ENCODE measurements around the gene CCDC9. TPM values are rescaled to one million over a fixed set of nuclear protein-coding genes. Genes with fewer than 3 reads are reported as not detected.

CCDC9 gene
- total and polyA plus RNA-seq, 7 donors, result 13.2 to 42.8 (median 18.7) TPM

DNA sequence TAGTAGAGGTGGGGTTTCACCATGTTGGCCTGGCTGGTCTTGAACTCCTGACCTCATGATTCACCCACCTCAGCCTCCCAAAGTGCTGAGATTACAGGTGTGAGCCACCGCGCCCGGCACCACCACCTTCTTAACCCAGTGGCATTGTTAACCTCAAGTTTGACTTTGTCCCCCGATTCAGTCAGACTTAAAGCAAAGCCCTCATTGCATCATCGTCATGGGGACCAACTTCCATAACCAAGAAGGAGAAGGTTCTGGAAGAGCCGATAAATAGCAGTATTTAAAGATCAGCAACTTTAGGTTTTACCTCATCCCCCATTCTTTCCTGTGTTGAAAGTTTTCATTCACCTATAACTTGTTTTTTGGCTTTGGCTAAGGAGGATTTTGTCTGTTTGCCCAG lies 11.7 kb downstream of the CCDC9 start:
- H3K4me1 ChIP-seq, result peaks cover 0 to 10% (median 8%) of the 10 kb centered on the region in 4 donors
- TF ChIP-seq, protein P1, sequence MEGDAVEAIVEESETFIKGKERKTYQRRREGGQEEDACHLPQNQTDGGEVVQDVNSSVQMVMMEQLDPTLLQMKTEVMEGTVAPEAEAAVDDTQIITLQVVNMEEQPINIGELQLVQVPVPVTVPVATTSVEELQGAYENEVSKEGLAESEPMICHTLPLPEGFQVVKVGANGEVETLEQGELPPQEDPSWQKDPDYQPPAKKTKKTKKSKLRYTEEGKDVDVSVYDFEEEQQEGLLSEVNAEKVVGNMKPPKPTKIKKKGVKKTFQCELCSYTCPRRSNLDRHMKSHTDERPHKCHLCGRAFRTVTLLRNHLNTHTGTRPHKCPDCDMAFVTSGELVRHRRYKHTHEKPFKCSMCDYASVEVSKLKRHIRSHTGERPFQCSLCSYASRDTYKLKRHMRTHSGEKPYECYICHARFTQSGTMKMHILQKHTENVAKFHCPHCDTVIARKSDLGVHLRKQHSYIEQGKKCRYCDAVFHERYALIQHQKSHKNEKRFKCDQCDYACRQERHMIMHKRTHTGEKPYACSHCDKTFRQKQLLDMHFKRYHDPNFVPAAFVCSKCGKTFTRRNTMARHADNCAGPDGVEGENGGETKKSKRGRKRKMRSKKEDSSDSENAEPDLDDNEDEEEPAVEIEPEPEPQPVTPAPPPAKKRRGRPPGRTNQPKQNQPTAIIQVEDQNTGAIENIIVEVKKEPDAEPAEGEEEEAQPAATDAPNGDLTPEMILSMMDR (IDR thresholded peaks at IDR 0.05), result no peak
- TF ChIP-seq POLR2AphosphoS5 (IDR thresholded peaks at IDR 0.05), result no peak
- TF ChIP-seq POLR2A (IDR thresholded peaks at IDR 0.05), result no peak
- no peak for TF ChIP-seq EP300 (IDR thresholded peaks at IDR 0.05)
- no peak overlapping the region for H3K27ac ChIP-seq
- intact Hi-C loops (cut with DNase I), result no loop called here
- H3K9me3 ChIP-seq, result no peaks in the 10 kb centered on the region
- H3K27me3 ChIP-seq, result no peaks in the 10 kb centered on the region
- H3K36me3 ChIP-seq, result peaks cover 30 to 82% (median 56%) of the 10 kb centered on the region in 4 donors
- 88 to 91% methylated on average over 6 of the region's 6 CpGs for WGBS, 2 donors
- no peak overlapping the region for H3K4me3 ChIP-seq
- no peak for DNase-seq

- TF ChIP-seq, protein P1 (IDR thresholded peaks at IDR 0.05), result no peak
- TF ChIP-seq POLR2A (IDR thresholded peaks at IDR 0.05) (no peak), EP300 (IDR thresholded peaks at IDR 0.05) (no peak), POLR2AphosphoS5 (IDR thresholded peaks at IDR 0.05) (no peak)
- DNase-seq, result no peak
- Histone ChIP-seq H3K27ac (no peak overlapping the region), H3K4me1 (peaks cover 0 to 11% (median 10%) of the 10 kb centered on the region in 4 donors), H3K9me3 (no peaks in the 10 kb centered on the region), H3K36me3 (peaks cover 30 to 66% (median 44%) of the 10 kb centered on the region in 4 donors), H3K4me3 (no peak overlapping the region), H3K27me3 (no peaks in the 10 kb centered on the region)
- 89 to 95% methylated on average over 7 of the region's 7 CpGs for WGBS, 2 donors
- intact Hi-C loops (cut with DNase I), result no loop called here
Observed at GRCh38 chr19:47269596-47269995, 13.3 kb downstream of the CCDC9 start.

DNA sequence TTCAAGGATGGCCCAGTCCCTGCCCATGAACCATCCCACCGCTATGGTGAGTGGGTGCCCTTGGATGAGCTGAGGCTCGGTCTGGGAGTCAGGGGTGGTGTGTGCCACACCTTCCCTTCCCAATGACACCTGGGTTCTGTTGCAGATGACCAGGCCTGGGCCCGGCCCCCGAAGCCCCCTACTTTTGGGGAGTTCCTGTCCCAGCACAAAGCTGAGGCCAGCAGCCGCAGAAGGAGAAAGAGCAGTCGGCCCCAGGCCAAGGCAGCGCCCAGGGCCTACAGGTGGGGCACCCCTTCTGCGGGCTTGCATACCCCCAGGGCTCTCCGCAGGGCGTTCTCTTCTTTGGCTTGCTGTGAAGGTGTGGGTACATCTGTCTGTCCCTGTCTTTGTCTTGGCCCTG lies 14.1 kb downstream of the CCDC9 start:
- no peak for DNase-seq

DNA sequence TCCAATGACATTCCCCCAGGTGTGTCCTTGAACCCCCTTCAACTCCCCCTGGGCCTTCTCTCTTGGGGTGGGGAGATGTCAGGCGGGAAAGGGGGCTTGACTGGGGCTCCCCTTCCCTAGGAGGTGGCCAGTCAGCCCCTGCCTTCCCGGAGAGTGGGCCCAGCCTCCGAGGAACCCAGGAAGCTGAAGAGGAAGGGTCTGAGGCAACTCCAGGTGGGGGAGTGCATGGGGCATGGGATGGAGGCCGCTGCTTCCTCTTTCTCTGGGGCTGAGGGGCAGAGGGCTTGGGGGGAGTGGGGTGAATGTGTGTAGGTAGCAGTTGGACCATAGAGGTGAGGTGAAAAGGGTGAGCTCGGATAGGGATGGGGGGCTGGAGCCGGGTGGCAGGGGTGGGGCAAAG lies 15.6 kb downstream of the CCDC9 start:
- H3K4me1 ChIP-seq, result peaks cover 0 to 33% (median 31%) of the 10 kb centered on the region in 4 donors
- no peak overlapping the region for H3K4me3 ChIP-seq
- no peaks in the 10 kb centered on the region for H3K27me3 ChIP-seq
- no peak for DNase-seq
- 75 to 86% methylated on average over 6 of the region's 6 CpGs for WGBS, 2 donors
- H3K27ac ChIP-seq, result peak overlapping the region; percentile 93 to 97 (median 97)
- no peaks in the 10 kb centered on the region for H3K9me3 ChIP-seq
- peaks cover 15 to 43% (median 23%) of the 10 kb centered on the region in 4 donors for H3K36me3 ChIP-seq
- TF ChIP-seq, protein P1 (IDR thresholded peaks at IDR 0.05), result no peak
- TF ChIP-seq POLR2A (IDR thresholded peaks at IDR 0.05) (no peak), POLR2AphosphoS5 (IDR thresholded peaks at IDR 0.05) (no peak), EP300 (IDR thresholded peaks at IDR 0.05) (no peak)
- intact Hi-C loops (cut with DNase I), result loop anchor here (2.0 to 10.0 kb wide), 4 partner anchors 45 to 1353 kb away; partner anchors contain the start of genes BICRA and EHD2

More for the DNA sequence above, 14.1 kb downstream of the CCDC9 start:
- TF ChIP-seq EP300 (IDR thresholded peaks at IDR 0.05) (no peak), POLR2AphosphoS5 (IDR thresholded peaks at IDR 0.05) (no peak), POLR2A (IDR thresholded peaks at IDR 0.05) (no peak)
- TF ChIP-seq, protein P1 (IDR thresholded peaks at IDR 0.05), result no peak
- H3K36me3 ChIP-seq, result peaks cover 22 to 58% (median 36%) of the 10 kb centered on the region in 4 donors
- H3K27me3 ChIP-seq, result no peaks in the 10 kb centered on the region
- no peak overlapping the region for H3K27ac ChIP-seq
- H3K4me1 ChIP-seq, result peaks cover 0 to 18% (median 15%) of the 10 kb centered on the region in 4 donors
- 93% methylated on average over 10 of the region's 10 CpGs for WGBS, 2 donors
- H3K9me3 ChIP-seq, result no peaks in the 10 kb centered on the region
- intact Hi-C loops (cut with DNase I), result loop anchor here (10.0 kb wide), 3 partner anchors 334 to 1354 kb away; partner anchors contain the start of genes BICRA and EHD2
- H3K4me3 ChIP-seq, result no peak overlapping the region

Data from sigmoid colon (tissue), 7 donors.